A673 (cell line): Measurements from ENCODE around the gene TCEAL8. TPM values are rescaled to one million over a fixed set of nuclear protein-coding genes. Genes with fewer than 3 reads are reported as not detected.

Experiments
- BruUV-seq: library from RNA; stranded (reverse); fragments of 400-500 nt; replicated peaks from 2 replicates; lab custom pipeline; 2021; lab: Mats Ljungman, UMichigan
- CTCF ChIA-PET: fragments of 300-600 bp; sonication (Branson Sonifier 250); formaldehyde crosslinking; loops from one replicate; lab custom pipeline; 2022; ENCODE audit warnings: antibody characterized with exemption; lab: Charles Lee
- POLR2A ChIA-PET: fragments of 300-600 bp; sonication (Branson Sonifier 250); formaldehyde crosslinking; loops from one replicate; lab custom pipeline; 2022; ENCODE audit warnings: antibody characterized with exemption; ENCODE audit not compliant: low non-redundant PET; lab: Charles Lee
- DNase-seq: peaks from one replicate; pipeline ENCODE4 v3.0.0-alpha.2; 2015; ENCODE audit warnings: low spot score
- H3K27ac ChIP-seq: fragments of 200-600 bp; sonication (generic); 2 replicates; pipeline ENCODE4 v1.5.1; 2016; ENCODE audit warnings: mixed run types, low read depth, mild to moderate bottlenecking, mixed read lengths, antibody characterized with exemption, low read length; ENCODE audit not compliant: poor library complexity, severe bottlenecking
- H3K27me3 ChIP-seq: fragments of 200-600 bp; sonication (generic); replicated peaks from 2 replicates; pipeline ENCODE4 v1.6.1; 2017; ENCODE audit warnings: mixed run types, low read depth, mild to moderate bottlenecking, mixed read lengths, antibody characterized with exemption, low read length; ENCODE audit not compliant: insufficient read depth, poor library complexity
- H3K36me3 ChIP-seq: fragments of 200-600 bp; sonication (generic); 2 replicates; pipeline ENCODE4 v1.6.1; 2016; ENCODE audit warnings: mixed run types, mild to moderate bottlenecking, mixed read lengths, antibody characterized with exemption, low read length; ENCODE audit not compliant: insufficient read depth, poor library complexity, severe bottlenecking
- H3K4me1 ChIP-seq: fragments of 200-600 bp; sonication (generic); 2 replicates; pipeline ENCODE4 v1.6.1; 2017; ENCODE audit warnings: mixed run types, mild to moderate bottlenecking, mixed read lengths, antibody characterized with exemption, low read length; ENCODE audit not compliant: insufficient read depth, poor library complexity, severe bottlenecking
- H3K4me3 ChIP-seq: fragments of 200-600 bp; sonication (generic); 2 replicates; pipeline ENCODE4 v1.5.1; 2016; ENCODE audit warnings: low read depth, mixed run types, mild to moderate bottlenecking, mixed read lengths, low read length; ENCODE audit not compliant: poor library complexity, severe bottlenecking
- H3K9me3 ChIP-seq: fragments of 200-600 bp; sonication (generic); 2 replicates; pipeline ENCODE4 v1.6.1; 2016; ENCODE audit warnings: mixed run types, low read depth, mild to moderate bottlenecking, mixed read lengths, antibody characterized with exemption, low read length; ENCODE audit not compliant: poor library complexity, severe bottlenecking
- CTCF ChIP-seq: fragments of 300-800, 200-600 bp; sonication (generic); conservative IDR thresholded peaks from 2 replicates; pipeline ENCODE4 v1.5.1; 2017; ENCODE audit warnings: low read depth, mild to moderate bottlenecking, antibody characterized with exemption, low read length, moderate library complexity, mixed read lengths
- EZH2 ChIP-seq: fragments of 200-600 bp; sonication (generic); IDR thresholded peaks from 2 replicates; pipeline ENCODE4 v1.6.1; 2017; ENCODE audit warnings: borderline replicate concordance, low read depth, mild to moderate bottlenecking, mixed read lengths, antibody characterized with exemption, low read length; ENCODE audit not compliant: poor library complexity, severe bottlenecking
- intact Hi-C: fragments of 100-400 bp; cut with micrococcal nuclease; formaldehyde crosslinking; loops from one replicate; pipeline ENCODE4 v1.10.0; 2022; ENCODE audit not compliant: unreplicated experiment
- total RNA-seq: library from RNA; stranded (reverse); gene quantifications from 2 replicates; pipeline ENCODE4 v1.2.3, GENCODE V29; 2021

TCEAL8 gene
- total RNA-seq, 1 experiment from 2014 or later: 66.2 TPM

GRCh38 chrX:103274284-103274683 is 19.3 kb upstream of the TCEAL8 start:
- TF ChIP-seq CTCF: no peak
- H3K36me3 ChIP-seq: no peaks in the 10 kb centered on the region
- intact Hi-C loops: no loop called here
- BruUV-seq: no TSS peak
- H3K27ac ChIP-seq: no peak overlapping the region
- no peak overlapping the region for H3K4me3 ChIP-seq
- no peaks in the 10 kb centered on the region for H3K9me3 ChIP-seq
- POLR2A ChIA-PET: no interaction called here
- no peaks in the 10 kb centered on the region for H3K4me1 ChIP-seq
- DNase-seq: no peak
- CTCF ChIA-PET: no interaction called here
- peaks cover 31% of the 10 kb centered on the region for H3K27me3 ChIP-seq

- POLR2A ChIA-PET: no interaction called here
Measured at GRCh38 chrX:103258275-103258674, 3.3 kb upstream of the TCEAL8 start.

GRCh38 chrX:103256651-103257050 is 1.7 kb upstream of the TCEAL8 start:
- no peak for DNase-seq
- H3K4me1 ChIP-seq: peaks cover 4% of the 10 kb centered on the region
- peaks cover 3% of the 10 kb centered on the region for H3K27me3 ChIP-seq
- no peak overlapping the region for H3K4me3 ChIP-seq
- intact Hi-C loops: no loop called here
- H3K9me3 ChIP-seq: no peaks in the 10 kb centered on the region
- POLR2A ChIA-PET: no interaction called here
- H3K36me3 ChIP-seq: no peaks in the 10 kb centered on the region
- CTCF ChIA-PET: no interaction called here
- no TSS peak for BruUV-seq
- H3K27ac ChIP-seq: no peak overlapping the region
- no peak for TF ChIP-seq CTCF
- TF ChIP-seq EZH2: no peak

More at GRCh38 chrX:103258275-103258674, 3.3 kb upstream of the TCEAL8 start:
- H3K36me3 ChIP-seq: no peaks in the 10 kb centered on the region
- H3K9me3 ChIP-seq: no peaks in the 10 kb centered on the region
- no peak overlapping the region for H3K4me3 ChIP-seq
- BruUV-seq: no TSS peak
- DNase-seq: no peak
- peaks cover 2% of the 10 kb centered on the region for H3K4me1 ChIP-seq
- no peak overlapping the region for H3K27ac ChIP-seq
- intact Hi-C loops: no loop called here
- CTCF ChIA-PET: interaction anchor here (0.6 kb wide), 1 partner anchor 855 kb away, joined by 4 read pairs; no protein-coding TSS in a partner anchor
- TF ChIP-seq EZH2: no peak
- peaks cover 3% of the 10 kb centered on the region for H3K27me3 ChIP-seq

- no peaks in the 10 kb centered on the region for H3K36me3 ChIP-seq
- peaks cover 4% of the 10 kb centered on the region for H3K4me1 ChIP-seq
- H3K9me3 ChIP-seq: no peaks in the 10 kb centered on the region
- peak; percentile 47 for DNase-seq
- intact Hi-C loops: no loop called here
- BruUV-seq: no TSS peak
- POLR2A ChIA-PET: no interaction called here
- TF ChIP-seq EZH2 (no peak), CTCF (no peak)
- H3K4me3 ChIP-seq: peak overlapping the region; percentile 64
- peaks cover 3% of the 10 kb centered on the region for H3K27me3 ChIP-seq
- H3K27ac ChIP-seq: peak overlapping the region; percentile 85
- CTCF ChIA-PET: no interaction called here
Measured at GRCh38 chrX:103254171-103254824, 657 bp downstream of the TCEAL8 start.
